T-helper 1 cell treated with Interleukin-12 subunit alpha and Interleukin-12 subunit beta and Interleukin-4 antibody, amounts not matched to agents 30 ng/mL and 1 ng/mL, for 36 hours (primary cell): ENCODE results near the gene BCL3. TPM values are rescaled to one million over a fixed set of nuclear protein-coding genes. Genes with fewer than 3 reads are reported as not detected.

ENCODE experiments used
- intact Hi-C: fragments of 100-400 bp; cut with micrococcal nuclease; formaldehyde crosslinking; loops from one replicate; pipeline ENCODE4 v1.15.1; 2024
- total RNA-seq: library from RNA; stranded (reverse); gene quantifications from 2 replicates; pipeline ENCODE4 v1.2.3, GENCODE V29; 2022

BCL3 gene
- total RNA-seq, 1 donor from 2014 or later, result 197 TPM

GRCh38 chr19:44741258-44741731 lies 7.2 kb upstream of the BCL3 start:
- intact Hi-C loops, result no loop called here

DNA sequence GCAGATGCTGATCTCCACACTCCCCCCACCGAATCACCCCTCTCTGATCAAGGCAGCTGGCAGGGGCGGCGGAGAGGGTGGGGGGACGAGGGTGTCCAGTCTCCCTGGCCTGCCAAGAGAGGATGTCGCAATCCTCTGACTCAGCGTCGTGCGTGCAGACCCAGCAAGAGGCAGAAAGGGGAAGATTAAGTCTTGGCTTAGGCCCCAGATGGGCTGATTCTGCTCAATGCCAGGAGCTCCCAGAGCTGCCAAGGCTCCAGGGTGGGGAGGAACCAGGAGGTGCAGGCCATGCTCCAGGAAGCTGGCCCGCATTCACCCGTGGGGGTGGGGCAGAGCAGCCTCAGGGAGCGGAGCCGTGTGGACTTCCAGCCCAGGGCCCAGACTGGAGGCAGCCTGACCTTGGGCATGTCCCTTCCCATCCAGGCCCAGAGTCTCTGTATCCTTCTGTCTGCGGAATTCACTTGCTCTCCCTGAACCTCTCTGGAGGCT lies 6.6 kb upstream of the BCL3 start:
- intact Hi-C loops, result no loop called here

- intact Hi-C loops, result no loop called here
These were observed 6.0 kb upstream of the BCL3 start for GRCh38 chr19:44742330-44743061.

- intact Hi-C loops, result no loop called here
These were observed 3.6 kb upstream of the BCL3 start for GRCh38 chr19:44744871-44745332.

DNA sequence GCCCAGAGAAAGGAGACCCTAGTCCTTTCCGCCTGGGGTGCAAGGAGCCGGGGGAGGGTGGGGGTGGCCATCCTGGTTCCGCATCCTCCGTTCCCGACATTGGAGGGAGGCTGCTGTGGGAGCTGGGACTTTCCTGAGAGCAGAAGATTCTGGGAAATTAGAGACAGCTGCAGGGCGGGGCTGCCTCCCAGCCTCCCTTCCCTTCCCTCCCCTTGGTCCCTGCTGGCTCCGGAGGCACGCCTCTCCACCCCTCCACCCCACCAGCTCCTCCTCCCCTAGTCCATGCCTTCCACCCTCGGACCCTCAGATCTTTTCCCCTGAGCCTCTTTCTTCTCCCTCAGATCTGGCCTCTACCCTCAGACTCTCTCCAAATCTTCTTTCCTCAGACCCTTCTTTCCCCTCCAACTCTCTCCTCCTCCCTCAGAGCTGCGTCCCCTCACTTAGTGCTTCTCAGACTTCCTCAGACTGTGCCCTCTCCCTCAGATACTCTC lies 3.1 kb upstream of the BCL3 start:
- intact Hi-C loops, result no loop called here

DNA sequence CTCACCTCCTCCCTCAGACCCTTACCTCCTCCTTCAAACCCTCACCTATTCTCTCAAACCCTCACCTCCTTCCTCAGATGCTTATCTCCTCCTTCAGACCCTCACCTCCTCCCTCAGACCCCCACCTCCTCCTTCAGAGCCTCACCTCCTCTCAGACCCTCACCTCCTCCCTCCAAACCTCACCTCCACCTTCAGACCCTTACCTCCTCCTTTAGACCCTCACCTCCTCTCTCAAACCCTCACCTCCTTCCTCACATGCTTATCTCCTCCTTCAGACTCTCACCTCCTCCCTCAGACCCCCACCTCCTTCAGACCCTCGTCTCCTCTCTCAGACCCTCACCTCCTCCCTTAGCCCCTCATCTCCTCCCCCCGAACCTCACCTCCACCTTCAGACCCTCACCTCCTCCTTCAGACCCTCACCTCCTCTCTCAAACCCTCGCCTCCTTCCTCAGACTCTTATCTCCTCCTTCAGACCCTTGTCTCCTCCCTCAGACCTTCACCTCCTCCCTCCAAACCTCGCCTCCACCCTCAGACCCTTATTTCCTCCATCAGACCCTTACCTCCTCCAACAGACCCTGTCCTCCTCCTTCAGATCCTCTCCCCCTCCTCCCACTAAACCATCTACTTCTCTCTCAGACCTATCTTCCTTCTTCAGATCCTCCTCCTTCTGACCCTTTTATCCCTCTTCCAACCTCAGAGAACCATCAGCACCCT lies 2.5 kb upstream of the BCL3 start:
- intact Hi-C loops, result no loop called here

DNA sequence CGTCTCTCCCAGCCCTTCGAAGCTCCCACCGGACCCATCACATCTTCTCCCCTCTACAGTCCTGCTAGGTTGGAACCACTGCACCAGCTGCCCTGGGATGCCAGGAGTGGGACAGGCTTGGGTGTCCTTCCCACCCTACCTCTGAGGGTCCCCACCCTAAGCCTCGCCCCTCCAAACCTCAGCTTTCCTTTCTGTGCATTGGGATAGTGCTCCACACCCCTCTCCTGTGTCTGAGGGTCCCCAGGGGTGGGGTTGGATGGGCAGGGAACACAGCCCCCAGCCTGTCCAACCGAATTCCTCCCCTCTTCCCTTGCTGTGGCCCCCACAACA lies 1.9 kb upstream of the BCL3 start:
- intact Hi-C loops, result no loop called here

DNA sequence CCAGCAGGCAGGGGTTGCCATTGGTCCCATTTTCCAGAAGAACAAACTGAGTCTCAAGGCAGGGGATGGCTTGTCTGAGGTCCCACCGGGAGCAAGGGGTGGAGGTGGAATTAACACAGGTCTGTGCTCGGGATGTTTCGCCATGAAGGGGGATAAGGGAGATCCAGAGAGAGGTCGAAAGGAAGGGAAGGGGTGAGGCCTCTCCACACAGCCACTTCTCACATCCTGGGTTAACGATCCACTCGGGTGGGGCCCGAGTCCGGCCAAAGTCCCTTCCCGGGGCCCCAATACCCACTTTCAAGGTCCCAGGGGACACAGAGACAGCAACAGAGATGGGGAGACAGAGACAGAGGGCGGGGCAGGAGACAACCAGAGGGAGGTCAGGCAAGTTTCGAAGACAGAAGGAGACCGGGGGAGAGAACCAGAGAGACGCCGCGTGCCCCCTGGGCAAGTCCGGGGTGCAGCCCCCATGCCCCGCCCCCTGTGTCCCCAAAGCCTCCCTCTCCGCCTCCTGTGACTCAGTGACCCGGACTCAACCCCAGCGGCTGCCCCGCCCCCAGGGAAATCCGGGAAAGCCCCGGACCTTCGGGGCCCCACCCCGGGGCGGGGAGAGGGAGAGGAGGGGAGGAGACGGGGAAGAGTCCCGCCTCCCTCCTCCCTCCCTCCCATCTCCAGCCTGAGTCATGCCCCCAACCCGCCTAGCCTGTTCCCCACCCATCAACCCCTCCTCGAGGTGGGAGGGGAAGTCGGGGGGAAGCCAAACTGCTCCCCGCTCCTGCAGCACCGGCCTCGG lies 1.4 kb upstream of the BCL3 start:
- intact Hi-C loops, result loop anchor here (1.0 kb wide), 4 partner anchors 23 to 1284 kb away; no protein-coding TSS in a partner anchor

DNA sequence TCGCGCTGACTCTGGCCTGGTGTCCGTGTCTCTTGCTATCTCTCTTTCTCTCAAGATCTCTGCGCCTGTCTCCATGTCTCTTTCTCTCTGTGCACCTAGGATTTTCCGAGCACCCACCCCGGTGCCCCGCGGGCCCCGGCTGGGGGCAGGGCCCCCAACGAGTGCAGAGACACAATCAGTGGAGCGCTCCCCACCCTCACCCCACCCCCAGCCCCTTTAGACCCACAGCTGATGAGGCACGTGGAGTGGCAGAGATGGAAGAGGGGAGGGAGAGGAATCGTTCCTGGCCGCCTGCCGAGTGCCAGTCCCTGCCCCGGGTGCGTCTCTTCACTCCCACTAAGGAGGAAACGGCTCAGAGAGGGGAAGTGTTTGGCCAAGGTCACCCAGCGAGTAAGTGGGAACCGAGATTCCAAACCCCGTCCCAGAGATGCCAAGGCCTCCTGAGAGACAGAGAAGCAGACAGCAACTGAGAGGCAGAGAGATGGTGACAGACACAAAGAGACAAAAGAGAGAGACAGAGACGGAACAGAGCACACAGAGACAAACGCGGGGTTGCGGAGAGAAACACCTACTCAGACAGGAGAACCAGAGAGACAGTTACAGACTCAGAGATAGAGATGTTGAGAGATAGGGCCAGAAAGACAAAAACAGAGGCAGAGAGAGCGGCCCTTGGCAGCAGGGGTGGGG lies 626 bp upstream of the BCL3 start:
- intact Hi-C loops, result loop anchor here (1.0 to 2.0 kb wide), 8 partner anchors 22 to 1285 kb away; partner anchors contain the start of gene ZNF180

- intact Hi-C loops, result loop anchor here (2.0 kb wide), 1 partner anchor 248 kb away; the partner anchor contains the start of gene ZNF180
These were observed 784 bp downstream of the BCL3 start for GRCh38 chr19:44749292-44749691.

DNA sequence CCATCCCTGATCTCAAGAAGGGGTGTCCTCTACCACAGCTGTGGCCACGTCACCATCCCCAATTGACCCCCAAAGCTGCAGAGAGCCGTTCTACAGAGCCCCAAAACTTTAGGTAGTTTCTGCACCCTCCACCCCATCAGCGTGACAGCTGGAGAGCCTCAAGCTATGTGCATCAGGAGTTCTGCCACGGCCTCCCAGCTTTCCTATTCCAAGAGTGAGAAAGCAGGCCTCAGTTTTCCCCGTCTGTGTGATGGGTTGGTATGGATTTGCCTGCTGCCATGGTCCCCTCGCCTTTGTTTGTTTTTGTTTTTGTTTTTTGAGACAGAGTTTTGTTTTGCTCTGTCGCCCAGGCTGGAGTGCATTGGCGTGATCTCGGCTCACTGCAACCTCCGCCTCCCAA lies 1.5 kb downstream of the BCL3 start:
- intact Hi-C loops, result loop anchor here (2.0 to 5.0 kb wide), 2 partner anchors 249 to 252 kb away; partner anchors contain the start of genes RELB and ZNF180

- intact Hi-C loops, result loop anchor here (2.0 to 5.0 kb wide), 2 partner anchors 250 to 987 kb away; partner anchors contain the start of gene RELB
These were observed 3.8 kb downstream of the BCL3 start for GRCh38 chr19:44752123-44752815.

GRCh38 chr19:44752816-44753625 lies 4.5 kb downstream of the BCL3 start:
- intact Hi-C loops, result loop anchor here (1.0 to 5.0 kb wide), 6 partner anchors 17 to 988 kb away; partner anchors contain the start of gene RELB

DNA sequence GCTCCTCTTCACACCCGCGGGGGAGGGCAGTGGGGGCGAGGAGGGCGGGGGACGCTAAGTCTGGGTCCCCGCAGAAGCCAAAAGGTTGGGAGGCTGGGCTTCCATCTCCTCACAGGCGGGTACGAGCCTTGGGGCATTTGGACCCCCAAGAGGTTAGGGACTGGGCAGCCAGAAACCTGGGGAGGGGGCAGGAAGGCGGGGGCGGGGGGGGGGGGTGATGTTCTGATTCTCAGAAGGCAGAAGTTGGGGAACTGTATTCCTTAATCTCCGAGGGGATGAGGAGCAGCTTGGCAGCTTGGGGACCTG lies 5.1 kb downstream of the BCL3 start:
- intact Hi-C loops, result loop anchor here (1.0 to 5.0 kb wide), 6 partner anchors 17 to 989 kb away; partner anchors contain the start of gene RELB

GRCh38 chr19:44753932-44754749 lies 5.6 kb downstream of the BCL3 start:
- intact Hi-C loops, result loop anchor here (1.0 to 5.0 kb wide), 6 partner anchors 16 to 989 kb away; partner anchors contain the start of gene RELB

DNA sequence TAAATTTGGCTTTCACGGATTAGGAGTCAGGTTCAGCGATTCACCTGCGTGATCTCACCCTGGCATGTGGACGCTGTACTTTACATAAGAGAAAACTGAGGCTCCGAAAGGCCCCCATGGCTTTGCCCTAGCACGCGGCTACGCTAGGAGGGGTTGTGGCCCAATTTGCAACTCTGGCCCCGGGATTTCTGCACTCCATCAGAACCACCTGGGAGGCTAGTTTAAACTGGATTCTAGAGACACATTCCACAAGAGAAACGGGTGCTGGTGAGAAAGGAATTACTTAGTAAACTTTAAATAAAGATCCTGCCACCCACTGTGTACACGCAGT lies 6.2 kb downstream of the BCL3 start:
- intact Hi-C loops, result loop anchor here (5.0 kb wide), 1 partner anchor 248 kb away; the partner anchor contains the start of gene RELB

DNA sequence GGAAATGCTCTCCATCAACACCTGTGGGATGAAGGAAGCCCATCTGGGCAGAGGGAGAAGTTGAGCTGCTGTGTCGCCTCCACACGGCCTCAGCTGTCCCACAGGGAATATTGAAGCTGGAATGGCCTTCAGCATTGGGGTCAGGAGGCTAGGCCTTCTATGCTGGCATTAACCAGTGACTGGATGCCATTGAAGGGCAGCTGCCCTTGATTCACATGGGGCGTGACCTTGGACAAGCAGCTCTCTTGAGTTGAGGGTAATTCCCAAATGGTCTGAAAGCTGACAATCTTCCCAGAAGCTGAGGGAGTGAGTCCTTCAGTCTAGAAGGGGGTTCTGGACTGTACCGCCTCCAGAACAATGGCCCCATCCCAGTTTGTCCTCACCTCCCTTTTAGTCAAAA lies 6.7 kb downstream of the BCL3 start:
- intact Hi-C loops, result no loop called here

DNA sequence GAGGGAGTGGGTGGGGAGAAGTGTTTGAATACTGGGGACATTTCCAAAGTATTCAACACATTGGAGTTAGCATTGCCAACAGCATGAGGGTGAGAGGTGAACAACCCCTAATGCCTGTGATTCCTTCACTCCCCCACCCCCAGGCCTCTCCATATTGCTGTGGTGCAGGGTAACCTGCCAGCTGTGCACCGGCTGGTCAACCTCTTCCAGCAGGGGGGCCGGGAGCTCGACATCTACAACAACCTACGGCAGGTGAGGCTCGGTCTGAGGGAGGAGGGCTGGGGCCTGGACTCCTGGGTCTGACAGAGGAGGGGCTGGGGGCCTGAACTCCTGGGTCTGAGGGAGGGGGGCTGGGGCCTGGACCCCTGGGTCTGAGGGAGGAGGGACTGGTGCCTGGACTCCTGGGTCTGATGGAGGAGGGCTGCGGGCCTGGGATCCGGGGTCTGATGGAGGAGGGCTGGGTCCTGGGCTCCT lies 7.6 kb downstream of the BCL3 start:
- intact Hi-C loops, result no loop called here
